ENCODE results near the gene C1orf216.
"Not testable (repeated sequence)": the region's sequence is repeated elsewhere in the genome, so short reads cannot be mapped to it uniquely, and the experiment has no call there.

Gene C1orf216

DNA sequence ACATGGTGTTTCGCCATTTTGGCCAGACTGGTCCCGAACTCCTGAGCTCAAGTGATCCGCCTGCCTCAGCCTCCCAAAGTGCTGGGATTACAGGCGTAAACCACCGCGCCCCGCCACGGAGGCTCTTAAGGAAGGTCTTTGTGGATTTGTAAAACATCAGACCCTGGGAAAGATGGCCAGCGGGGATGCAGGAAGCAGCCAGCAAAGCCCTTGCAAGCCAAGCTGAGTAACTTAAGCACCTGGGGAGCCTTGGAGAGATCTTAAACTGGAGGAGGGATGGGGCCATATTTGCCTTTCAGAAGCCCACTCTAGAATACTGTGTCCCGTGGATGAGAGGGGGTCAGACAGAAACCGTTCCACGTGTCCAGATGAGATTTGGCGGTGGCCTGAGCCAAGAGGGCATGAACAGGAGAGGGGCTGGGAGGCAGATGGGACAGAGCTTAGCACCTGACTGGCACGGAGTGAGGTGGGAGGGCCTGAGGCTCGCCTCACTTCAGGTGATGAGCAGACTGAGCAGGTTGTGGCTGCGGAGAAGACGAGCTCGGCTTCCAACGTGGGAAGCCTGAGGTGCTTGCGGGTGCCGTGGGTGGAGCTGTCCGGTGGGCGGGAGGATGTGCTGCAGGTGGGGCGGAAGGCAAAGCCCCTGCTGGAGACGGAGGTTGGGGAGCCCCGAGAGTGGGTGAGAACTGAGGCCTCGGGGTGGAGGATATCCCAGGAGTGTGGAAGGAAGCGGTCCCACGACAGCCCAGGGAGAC lies 11.7 kb downstream of the C1orf216 start:
- no peak for DNase-seq

DNA sequence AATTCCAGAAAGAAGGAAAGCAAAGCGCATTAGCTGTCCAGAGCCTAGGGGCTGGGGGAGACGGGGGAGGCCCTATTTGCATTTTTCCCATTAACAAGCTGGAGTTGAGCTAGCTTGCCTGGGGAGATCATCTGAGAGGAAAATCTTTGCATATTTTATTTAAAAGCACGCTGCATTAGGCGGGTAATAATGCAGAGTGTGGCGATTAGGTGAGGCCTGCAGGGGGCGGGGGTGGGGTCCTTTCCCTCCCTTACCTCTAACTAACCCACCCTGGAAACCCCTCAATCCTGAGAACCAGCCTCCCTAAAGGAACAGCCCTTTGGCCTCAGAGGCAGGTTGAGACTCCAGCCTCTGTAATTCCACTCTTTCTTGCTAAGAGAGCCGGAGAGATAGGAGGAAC lies 16.2 kb downstream of the C1orf216 start:
- no peak for DNase-seq

DNA sequence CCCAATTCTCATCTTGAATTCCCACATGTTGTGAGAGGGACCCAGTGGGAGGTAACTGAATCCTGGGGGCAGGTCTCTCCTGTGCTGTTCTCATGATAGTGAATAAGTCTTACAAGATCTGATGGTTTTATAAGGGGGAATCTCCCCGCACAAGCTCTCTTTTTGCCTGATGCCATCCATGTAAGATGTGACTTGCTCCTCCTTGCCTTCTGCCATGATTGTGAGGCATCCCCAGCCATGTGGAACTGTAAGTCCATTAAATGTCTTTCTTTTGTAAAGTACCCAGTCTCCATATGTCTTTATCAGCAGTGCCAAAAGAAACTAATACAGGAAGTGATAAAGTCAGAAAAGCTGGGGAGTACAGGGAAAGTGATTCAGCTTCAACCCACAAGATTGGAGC lies 19.5 kb downstream of the C1orf216 start:
- DNase-seq = not testable (repeated sequence)

DNA sequence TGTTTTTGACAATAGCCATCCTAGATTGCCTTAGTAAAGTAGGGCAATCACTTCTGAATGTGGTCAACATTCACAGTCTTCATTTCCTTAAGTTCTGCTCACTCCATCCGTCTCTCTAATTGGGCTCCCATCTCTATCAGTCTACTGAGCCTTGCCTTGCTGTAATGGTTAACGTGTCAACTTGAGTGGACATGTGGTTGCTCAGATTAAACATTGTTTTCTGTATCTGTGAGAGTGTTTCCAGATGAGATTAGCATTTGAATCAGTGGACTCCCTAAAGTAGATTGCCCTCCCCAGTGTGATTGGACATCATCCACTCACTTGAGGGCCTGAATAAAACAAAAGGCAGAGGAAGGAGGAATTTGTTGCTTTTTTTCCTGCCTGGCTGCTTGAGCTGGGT lies 26.4 kb downstream of the C1orf216 start:
- no peak for DNase-seq

DNA sequence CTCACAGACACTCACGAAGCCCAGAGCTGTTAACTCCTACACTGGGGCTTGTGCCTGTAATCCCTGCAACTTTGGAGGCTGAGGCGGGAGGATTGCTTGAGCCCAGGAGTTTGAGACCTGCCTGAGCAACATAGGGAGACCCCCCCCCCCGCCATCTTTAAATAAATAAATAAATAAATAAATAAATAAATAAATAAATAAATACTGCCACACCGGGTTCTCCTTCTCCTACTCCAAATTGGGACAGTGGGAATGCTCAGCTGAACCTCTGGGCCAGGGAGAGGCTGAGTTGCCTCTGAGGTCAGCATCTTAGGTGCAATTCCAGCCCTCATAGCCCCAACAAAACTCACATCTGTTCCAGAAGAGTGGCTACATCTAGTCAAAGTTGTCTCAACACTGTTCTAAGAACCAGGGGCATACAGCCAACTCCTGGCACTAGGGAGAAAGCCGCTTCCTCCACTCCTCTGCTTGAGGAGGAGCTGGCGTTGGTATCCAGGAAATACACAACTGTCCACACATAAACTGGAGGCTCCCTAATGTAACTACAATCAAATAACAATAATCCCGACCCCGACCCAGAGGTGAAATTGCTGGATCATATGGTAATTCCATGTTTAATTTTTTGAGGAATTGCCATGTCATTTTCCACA lies 27.0 kb downstream of the C1orf216 start:
- no peak for DNase-seq

DNA sequence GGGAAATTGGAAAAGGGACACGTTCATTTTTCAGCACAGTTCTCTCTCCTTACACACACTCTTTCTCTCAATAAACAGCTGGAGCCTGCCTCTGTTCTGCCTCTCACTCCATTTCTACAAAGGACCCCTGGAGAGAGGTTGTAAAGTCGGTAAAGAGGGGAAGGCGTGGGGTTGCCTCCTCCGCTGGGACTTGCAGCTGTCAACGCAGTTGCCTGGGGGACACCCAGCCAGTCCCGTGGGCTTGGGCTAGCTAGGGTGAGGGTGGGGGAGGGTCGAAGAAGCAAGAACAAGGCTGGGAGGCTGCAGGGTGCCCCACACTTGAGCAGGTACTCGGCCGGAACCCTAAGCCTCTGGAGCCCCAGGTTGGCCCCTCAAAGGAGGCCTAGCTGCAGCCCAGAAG lies 27.6 kb downstream of the C1orf216 start:
- no peak for DNase-seq

DNA sequence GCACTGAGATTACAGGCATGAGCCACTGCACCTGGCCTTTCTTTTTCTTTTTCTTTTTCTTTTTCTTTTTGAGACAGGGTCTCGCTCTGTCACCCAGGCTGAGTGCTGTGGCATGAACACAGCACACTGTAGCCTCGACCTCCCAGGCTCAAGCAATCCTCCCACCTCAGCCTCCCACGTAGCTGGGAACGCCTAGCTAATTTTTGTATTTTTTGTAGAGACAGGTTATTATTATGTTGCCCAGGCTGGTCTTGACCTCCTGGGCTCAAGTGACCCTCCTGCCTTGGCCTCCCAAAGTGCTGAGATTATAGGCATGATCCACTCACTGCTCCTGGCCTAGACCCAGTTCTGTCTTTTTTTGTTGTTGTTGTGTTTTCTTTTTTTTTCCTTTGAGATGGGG lies 28.6 kb downstream of the C1orf216 start:
- not testable (repeated sequence) for DNase-seq

DNA sequence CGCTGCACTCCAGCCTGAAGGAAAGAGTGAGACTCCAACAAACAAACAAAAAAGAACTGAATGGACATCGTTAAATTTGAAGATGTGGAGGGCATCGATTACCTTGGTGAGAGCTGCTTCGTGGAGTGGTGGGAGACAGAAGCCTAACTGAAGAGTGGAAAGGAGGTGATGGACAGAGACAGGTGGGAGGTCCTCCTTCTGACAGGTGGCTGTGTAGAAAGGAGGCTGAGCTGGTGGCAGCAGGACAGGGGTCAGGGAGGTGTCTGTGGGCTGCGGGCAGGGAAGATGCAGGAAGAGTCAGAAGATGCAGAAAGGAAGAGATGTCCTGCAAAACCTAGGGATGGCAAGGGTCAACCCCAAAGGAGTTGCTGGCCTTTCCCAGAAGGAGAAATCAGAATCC lies 30.5 kb downstream of the C1orf216 start:
- DNase-seq = no peak

DNA sequence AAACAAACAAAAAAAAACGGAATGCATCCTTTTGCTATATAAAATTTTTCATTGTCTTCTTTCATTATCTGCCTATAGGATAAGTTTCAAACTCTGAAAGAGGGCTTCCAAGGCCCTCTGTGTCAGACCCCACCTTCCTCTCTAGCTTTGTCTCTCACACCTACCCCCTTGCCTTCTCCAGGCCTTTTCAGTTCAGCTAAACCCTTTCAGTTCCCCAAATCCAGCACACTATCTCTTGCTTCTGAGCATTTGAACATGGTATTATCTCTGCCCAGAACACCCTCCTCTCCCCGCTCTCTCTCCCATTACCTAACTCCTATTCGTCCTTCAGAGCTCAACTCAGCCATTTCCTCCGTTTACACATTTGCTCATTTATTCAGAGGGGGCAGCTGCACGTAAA lies 35.7 kb downstream of the C1orf216 start:
- DNase-seq = no peak

DNA sequence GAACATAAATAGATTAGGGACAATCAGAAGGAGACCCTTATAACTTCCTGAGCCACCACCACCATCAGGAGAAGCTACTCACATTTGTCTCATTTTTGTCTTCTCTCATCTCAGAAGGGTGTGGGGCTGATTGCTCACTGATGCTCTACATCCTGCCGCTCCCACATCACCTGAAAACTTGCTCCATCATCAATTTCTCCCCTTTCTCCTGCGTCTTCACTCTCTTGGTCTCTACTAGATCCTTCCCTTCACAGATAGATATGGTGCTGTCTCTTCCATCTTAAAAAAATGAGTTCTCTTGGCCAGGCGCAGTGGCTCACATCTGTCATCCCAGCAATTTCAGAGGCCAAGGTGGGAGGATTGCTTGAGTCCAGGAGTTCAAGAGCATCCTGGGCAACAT lies 38.4 kb downstream of the C1orf216 start:
- no peak for DNase-seq

DNA sequence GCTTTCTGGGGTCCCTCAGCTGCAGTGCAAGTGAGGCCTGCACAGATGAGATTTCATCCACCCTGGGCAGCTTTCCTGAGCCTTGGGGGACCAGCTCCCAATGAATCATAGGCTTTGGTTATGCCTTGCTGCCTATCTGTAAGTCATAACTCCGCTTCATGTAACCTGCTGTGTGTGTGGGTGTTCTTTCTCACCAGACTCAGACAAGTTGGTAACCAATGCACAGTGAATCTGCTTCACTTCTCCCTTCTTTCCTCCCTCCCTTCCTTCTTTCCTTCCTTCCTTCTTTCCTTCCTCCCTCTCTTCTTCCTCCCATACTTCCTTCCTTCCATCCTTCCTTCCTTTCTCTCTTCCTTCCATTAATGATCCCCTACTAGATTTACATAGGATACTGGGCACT lies 42.9 kb downstream of the C1orf216 start:
- no peak for DNase-seq

DNA sequence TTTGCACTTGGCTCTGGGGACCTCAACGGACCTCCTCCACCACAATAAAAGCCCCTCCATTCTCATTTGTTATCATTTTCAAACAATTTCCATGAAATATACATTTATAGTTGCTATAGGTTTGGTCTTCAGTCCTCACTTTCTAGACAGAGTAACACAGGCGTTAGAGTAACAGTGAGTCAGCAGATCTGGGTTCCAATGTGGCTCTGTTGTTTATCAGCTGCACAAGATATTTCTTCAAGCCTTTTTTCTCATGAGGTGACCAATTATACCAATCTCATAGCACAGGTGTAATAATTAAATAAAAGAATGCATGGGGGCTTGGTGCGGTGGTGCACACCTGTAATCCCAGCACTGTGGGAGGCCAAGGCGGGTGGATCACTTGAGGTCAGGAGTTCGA lies 44.6 kb downstream of the C1orf216 start:
- DNase-seq = no peak

DNA sequence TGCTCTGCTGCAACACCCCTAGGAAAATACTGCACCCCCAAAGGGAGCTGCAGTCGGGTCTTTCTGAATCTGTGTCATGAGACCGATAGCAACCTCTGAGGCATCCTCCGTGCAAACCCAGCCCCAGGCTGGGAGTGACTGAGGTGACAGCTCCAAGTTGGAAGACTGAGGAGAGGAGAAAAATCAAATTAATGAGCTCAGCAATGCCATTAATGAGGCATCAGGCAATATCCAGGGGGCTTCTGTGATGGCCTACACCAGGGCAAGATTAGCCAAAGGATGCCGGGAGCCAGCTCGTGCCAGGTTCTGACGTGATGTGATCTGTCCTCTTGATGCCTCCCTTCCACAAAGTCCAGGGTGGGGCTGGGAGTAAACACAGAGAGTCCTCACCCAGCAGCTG lies 46.6 kb downstream of the C1orf216 start:
- no peak for DNase-seq

DNA sequence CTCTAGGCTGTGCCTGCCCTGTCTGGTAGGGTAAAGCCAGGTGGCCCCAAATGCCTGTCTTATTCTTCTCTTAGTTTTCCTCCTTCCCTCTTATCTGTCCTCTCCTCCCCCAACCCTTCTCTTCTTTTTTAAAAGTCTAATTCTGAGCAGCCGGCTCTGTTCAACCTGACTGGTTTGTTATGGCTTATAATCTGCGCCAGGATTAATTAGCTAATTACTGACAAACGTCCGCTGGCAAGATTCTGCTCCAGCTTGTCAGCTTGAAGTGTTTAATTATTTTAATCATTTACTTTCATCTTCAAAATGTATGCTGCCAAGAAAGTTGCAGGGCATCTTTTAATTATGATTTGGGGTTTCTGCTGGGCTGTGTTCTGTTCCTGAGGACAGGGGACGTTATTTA lies 50.2 kb downstream of the C1orf216 start:
- no peak for DNase-seq

DNA sequence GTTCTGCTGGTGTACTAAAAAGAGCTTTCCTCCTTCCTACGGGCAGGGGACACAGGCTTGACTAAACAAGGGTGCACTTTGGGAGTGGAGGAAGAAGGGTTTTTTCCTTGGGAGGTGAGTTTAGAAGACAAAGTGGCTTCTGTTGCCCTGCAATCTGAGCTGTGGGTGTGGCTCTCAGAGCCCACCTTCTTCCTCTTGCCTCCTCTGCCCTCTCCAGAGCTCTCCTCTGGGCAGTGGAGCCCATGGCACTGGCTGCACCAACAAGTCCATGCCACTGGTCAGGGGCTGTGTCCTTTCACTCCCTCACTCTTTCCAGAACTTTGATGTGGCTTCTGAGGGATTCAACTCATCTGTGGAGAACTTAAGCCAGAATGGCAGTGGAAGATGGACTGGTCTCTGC lies 51.8 kb downstream of the C1orf216 start:
- DNase-seq = no peak

DNA sequence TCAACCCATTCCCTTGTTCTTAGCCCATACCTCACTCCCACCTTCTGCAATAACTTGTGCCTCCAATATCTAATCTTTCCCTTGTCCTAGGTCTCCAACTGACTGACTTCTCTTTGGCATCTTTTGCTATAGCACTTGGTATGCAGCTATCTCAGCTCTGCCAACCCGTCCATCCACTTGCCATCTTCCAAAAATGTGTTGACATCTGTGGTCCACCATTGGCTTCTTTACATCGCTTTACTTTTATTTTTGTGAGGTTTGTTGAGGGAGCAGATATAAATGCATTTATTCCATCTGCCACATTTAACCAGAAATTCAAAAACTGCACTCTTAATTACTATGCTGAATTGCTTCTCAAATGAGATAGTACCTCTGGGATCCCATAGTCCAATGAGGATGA lies 52.5 kb downstream of the C1orf216 start:
- DNase-seq = no peak

Data from activated CD4-positive, alpha-beta T cell treated with anti-CD3 and anti-CD28 coated beads, Interleukin-10, Interleukin-2, amounts not matched to agents 100 ng/mL and 50 ng/mL, durations not matched to agents 16 hours and 8 hours (primary cell).